ENCODE results near the gene PLCL2. TPM values are rescaled to one million over a fixed set of nuclear protein-coding genes. Genes with fewer than 3 reads are reported as not detected.

Gene PLCL2
- total RNA-seq, 1 donor from 2014 or later: 26.4 TPM

- Histone ChIP-seq H3K36me3 (no peaks in the 10 kb centered on the region), H3K4me1 (peaks cover 4% of the 10 kb centered on the region), H3K9me3 (ENCODE audit: low read depth) (no peaks in the 10 kb centered on the region), H4K20me1 (ENCODE audit: low read depth) (no peaks in the 10 kb centered on the region), H3K27me3 (no peaks in the 10 kb centered on the region), H3F3A (ENCODE audit: low read depth) (peaks cover 7% of the 10 kb centered on the region), H3K4me3 (no peak overlapping the region), H3K79me2 (ENCODE audit: low read depth) (no peaks in the 10 kb centered on the region), H3K4me2 (no peak overlapping the region), H2AFZ (replicated peaks) (no peak overlapping the region), H3K9ac (no peak overlapping the region), H3K27ac (no peak overlapping the region)
- Mint-ChIP-seq H3K4me1 (no peaks in the 10 kb centered on the region), H3K27ac (no peak overlapping the region), H3K9me3 (no peaks in the 10 kb centered on the region), H3K36me3 (no peaks in the 10 kb centered on the region), H3K4me3 (no peak overlapping the region), H3K27me3 (ENCODE audit: insufficient read depth, low read depth) (peaks cover 3% of the 10 kb centered on the region)
- TF ChIP-seq, protein P1, sequence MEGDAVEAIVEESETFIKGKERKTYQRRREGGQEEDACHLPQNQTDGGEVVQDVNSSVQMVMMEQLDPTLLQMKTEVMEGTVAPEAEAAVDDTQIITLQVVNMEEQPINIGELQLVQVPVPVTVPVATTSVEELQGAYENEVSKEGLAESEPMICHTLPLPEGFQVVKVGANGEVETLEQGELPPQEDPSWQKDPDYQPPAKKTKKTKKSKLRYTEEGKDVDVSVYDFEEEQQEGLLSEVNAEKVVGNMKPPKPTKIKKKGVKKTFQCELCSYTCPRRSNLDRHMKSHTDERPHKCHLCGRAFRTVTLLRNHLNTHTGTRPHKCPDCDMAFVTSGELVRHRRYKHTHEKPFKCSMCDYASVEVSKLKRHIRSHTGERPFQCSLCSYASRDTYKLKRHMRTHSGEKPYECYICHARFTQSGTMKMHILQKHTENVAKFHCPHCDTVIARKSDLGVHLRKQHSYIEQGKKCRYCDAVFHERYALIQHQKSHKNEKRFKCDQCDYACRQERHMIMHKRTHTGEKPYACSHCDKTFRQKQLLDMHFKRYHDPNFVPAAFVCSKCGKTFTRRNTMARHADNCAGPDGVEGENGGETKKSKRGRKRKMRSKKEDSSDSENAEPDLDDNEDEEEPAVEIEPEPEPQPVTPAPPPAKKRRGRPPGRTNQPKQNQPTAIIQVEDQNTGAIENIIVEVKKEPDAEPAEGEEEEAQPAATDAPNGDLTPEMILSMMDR (IDR thresholded peaks at IDR 0.05): no peak
- TF ChIP-seq EZH2phosphoT487 (IDR thresholded peaks at IDR 0.05): no peak
- TF ChIP-seq EZH2 (IDR thresholded peaks at IDR 0.05): no peak
- DNase-seq (ENCODE audit: low spot score): no peak
Measured at GRCh38 chr3:16877911-16878310, 6.8 kb upstream of the PLCL2 start.

GRCh38 chr3:16881896-16882630 lies 2.7 kb upstream of the PLCL2 start:
- H3K27ac Mint-ChIP-seq: no peak overlapping the region
- peaks cover 17% of the 10 kb centered on the region for H3K4me1 Mint-ChIP-seq
- Histone ChIP-seq H3K4me2 (no peak overlapping the region), H3K36me3 (no peaks in the 10 kb centered on the region), H3K9me3 (ENCODE audit: low read depth) (no peaks in the 10 kb centered on the region), H3F3A (ENCODE audit: low read depth) (peaks cover 23% of the 10 kb centered on the region), H3K4me1 (peaks cover 22% of the 10 kb centered on the region), H3K79me2 (ENCODE audit: low read depth) (peaks cover 21% of the 10 kb centered on the region), H4K20me1 (ENCODE audit: low read depth) (peaks cover 16% of the 10 kb centered on the region), H3K27ac (no peak overlapping the region), H3K4me3 (no peak overlapping the region), H3K27me3 (no peaks in the 10 kb centered on the region), H3K9ac (no peak overlapping the region), H2AFZ (replicated peaks) (no peak overlapping the region)
- H3K4me3 Mint-ChIP-seq: no peak overlapping the region
- H3K27me3 Mint-ChIP-seq (ENCODE audit: insufficient read depth, low read depth): peaks cover 3% of the 10 kb centered on the region
- TF ChIP-seq EZH2 (IDR thresholded peaks at IDR 0.05): no peak
- TF ChIP-seq, protein P1 (IDR thresholded peaks at IDR 0.05): no peak
- no peaks in the 10 kb centered on the region for H3K9me3 Mint-ChIP-seq
- no peaks in the 10 kb centered on the region for H3K36me3 Mint-ChIP-seq
- no peak for DNase-seq (ENCODE audit: low spot score)

- H3F3A ChIP-seq (ENCODE audit: low read depth): peaks cover 23% of the 10 kb centered on the region
- H3K79me2 ChIP-seq (ENCODE audit: low read depth): peaks cover 32% of the 10 kb centered on the region
- no peaks in the 10 kb centered on the region for H3K27me3 ChIP-seq
- peaks cover 30% of the 10 kb centered on the region for H3K4me1 ChIP-seq
- H3K36me3 ChIP-seq: no peaks in the 10 kb centered on the region
- peak overlapping the region; percentile 74 for H2AFZ ChIP-seq (replicated peaks)
- no peak overlapping the region for H3K4me3 ChIP-seq
- peaks cover 16% of the 10 kb centered on the region for H4K20me1 ChIP-seq (ENCODE audit: low read depth)
- H3K4me1 Mint-ChIP-seq: peaks cover 17% of the 10 kb centered on the region
- H3K27ac Mint-ChIP-seq: no peak overlapping the region
- no peaks in the 10 kb centered on the region for H3K9me3 ChIP-seq (ENCODE audit: low read depth)
- peaks cover 3% of the 10 kb centered on the region for H3K27me3 Mint-ChIP-seq (ENCODE audit: insufficient read depth, low read depth)
- H3K4me3 Mint-ChIP-seq: peak overlapping the region; percentile 82
- DNase-seq (ENCODE audit: low spot score): peak; percentile 49
- H3K27ac ChIP-seq: no peak overlapping the region
- no peak overlapping the region for H3K9ac ChIP-seq
- H3K4me2 ChIP-seq: peak overlapping the region; percentile 15
- TF ChIP-seq EZH2 (IDR thresholded peaks at IDR 0.05) (no peak), EZH2phosphoT487 (IDR thresholded peaks at IDR 0.05) (no peak)
- TF ChIP-seq, protein P1 (IDR thresholded peaks at IDR 0.05): no peak
- H3K9me3 Mint-ChIP-seq: no peaks in the 10 kb centered on the region
- H3K36me3 Mint-ChIP-seq: no peaks in the 10 kb centered on the region
Measured at GRCh38 chr3:16883057-16883722, 1.6 kb upstream of the PLCL2 start.
